Bronchial epithelial cell (primary cell): ENCODE measurements around the gene ELOVL5. TPM values are rescaled to one million over a fixed set of nuclear protein-coding genes. Genes with fewer than 3 reads are reported as not detected.

Source experiments
- DNase-seq: peaks from one replicate; pipeline ENCODE4 v3.0.0-alpha.2; 2010; ENCODE audit warnings: low read depth
- FAIRE-seq: peaks from 2 replicates; lab custom pipeline; 2011; peaks lifted over from hg19 to GRCh38; lab: Jason Lieb, UNC
- H3K27me3 ChIP-seq: 2 replicates; pipeline ENCODE4 v1.5.1; 2011; ENCODE audit warnings: low read length; ENCODE audit not compliant: control insufficient read depth, insufficient read depth
- H3K36me3 ChIP-seq: 2 replicates; pipeline ENCODE4 v1.5.1; 2011; ENCODE audit warnings: low read length; ENCODE audit not compliant: control insufficient read depth, insufficient read depth
- H3K4me3 ChIP-seq: 2 replicates; pipeline ENCODE4 v1.5.1; 2011; ENCODE audit warnings: mild to moderate bottlenecking, low read depth, low read length, control low read depth
- CTCF ChIP-seq: IDR thresholded peaks from 2 replicates; pipeline ENCODE4 v1.5.1; 2011; ENCODE audit warnings: mild to moderate bottlenecking, moderate library complexity, low read length, control low read depth, inconsistent platforms; ENCODE audit not compliant: insufficient read depth, severe bottlenecking
- total RNA-seq: library from RNA; depleted of rRNA; stranded (reverse); fragments of >200 nt; gene quantifications from 2 replicates; pipeline ENCODE4 v1.2.1, GENCODE V29; 2014

ELOVL5 gene
- total RNA-seq, 1 donor from 2014 or later = 42.1 TPM

- DNase-seq = no peak
- peaks cover 2% of the 10 kb centered on the region for H3K27me3 ChIP-seq
- H3K4me3 ChIP-seq = no peak overlapping the region
- no peak for FAIRE-seq
- H3K36me3 ChIP-seq = no peaks in the 10 kb centered on the region
- no peak for TF ChIP-seq CTCF
Observed at GRCh38 chr6:53376661-53377226, 28.0 kb upstream of the ELOVL5 start.

- Histone ChIP-seq H3K36me3 (no peaks in the 10 kb centered on the region), H3K4me3 (no peak overlapping the region), H3K27me3 (peaks cover 2% of the 10 kb centered on the region)
- TF ChIP-seq CTCF = no peak
- no peak for DNase-seq
- no peak for FAIRE-seq
Observed at GRCh38 chr6:53375847-53376246, 27.1 kb upstream of the ELOVL5 start.

- no peak for FAIRE-seq
Observed at GRCh38 chr6:53373638-53374037, 24.9 kb upstream of the ELOVL5 start.

GRCh38 chr6:53369876-53370515 lies 21.2 kb upstream of the ELOVL5 start:
- FAIRE-seq = no peak

More at GRCh38 chr6:53373638-53374037, 24.9 kb upstream of the ELOVL5 start:
- DNase-seq = peak; percentile 52
- TF ChIP-seq CTCF = no peak
- Histone ChIP-seq H3K36me3 (no peaks in the 10 kb centered on the region), H3K27me3 (peaks cover 3% of the 10 kb centered on the region), H3K4me3 (no peak overlapping the region)

GRCh38 chr6:53369051-53369450 lies 20.3 kb upstream of the ELOVL5 start:
- DNase-seq (no peak), FAIRE-seq (no peak)
- no peak overlapping the region for H3K4me3 ChIP-seq
- TF ChIP-seq CTCF = no peak
- no peaks in the 10 kb centered on the region for H3K36me3 ChIP-seq
- H3K27me3 ChIP-seq = peaks cover 2% of the 10 kb centered on the region

More at GRCh38 chr6:53369876-53370515, 21.2 kb upstream of the ELOVL5 start:
- Histone ChIP-seq H3K27me3 (peaks cover 2% of the 10 kb centered on the region), H3K36me3 (no peaks in the 10 kb centered on the region), H3K4me3 (no peak overlapping the region)
- no peak for TF ChIP-seq CTCF
- no peak for DNase-seq
